ENCODE measurements around the gene TMEM242. TPM values are rescaled to one million over a fixed set of nuclear protein-coding genes. Genes with fewer than 3 reads are reported as not detected.
A peak's percentile ranks its signal among the peaks of the same experiment; 100 is the strongest.

TMEM242 gene
- total and polyA plus RNA-seq, 2 experiments from 2014 or later: 6.4 to 14.5 TPM

DNA sequence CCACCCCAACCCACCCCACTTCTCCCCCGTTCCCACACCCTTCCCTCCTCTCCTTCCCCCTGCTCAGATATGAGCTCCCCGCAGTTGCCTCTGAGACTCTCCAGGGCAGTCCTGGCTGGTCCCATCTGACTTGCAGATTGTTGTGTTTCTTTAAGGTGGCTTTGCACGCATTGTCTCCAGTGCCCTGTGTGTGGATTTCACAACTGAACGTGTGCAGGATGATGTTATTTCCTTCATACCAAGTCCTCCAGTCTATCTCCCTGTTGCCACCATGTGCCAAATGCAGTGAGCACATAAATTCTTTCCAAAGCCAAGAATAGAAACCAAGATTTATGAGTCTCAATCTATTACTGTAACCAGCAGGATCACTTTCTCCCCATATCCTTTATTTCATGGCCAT lies 79.1 kb downstream of the TMEM242 start:
- 2 to 9% methylated on average over 4 of the region's 4 CpGs for WGBS, 2 experiments (ENCODE audit: low coverage in 1 of 2, low lambda C conversion rate in 2 of 2, missing lambda C conversion rate in 2 of 2)
- Histone ChIP-seq H3K4me1 (ENCODE audit: insufficient read depth) (peaks cover 35% of the 10 kb centered on the region), H3K27ac (peak overlapping the region; percentile 63), H3F3A (ENCODE audit: insufficient read depth) (peaks cover 36% of the 10 kb centered on the region), H3K4me2 (ENCODE audit: unreplicated experiment) (peak overlapping the region; percentile 27), H3K9me3 (ENCODE audit: low read depth) (no peaks in the 10 kb centered on the region), H3K36me3 (ENCODE audit: low read depth) (no peaks in the 10 kb centered on the region), H3K4me3 (peak overlapping the region; percentile 3; the same call in 1 of the 2 replicates), H3K9ac (peak overlapping the region; percentile 47), H3K9me2 (ENCODE audit: insufficient read depth) (no peaks in the 10 kb centered on the region), H4K20me1 (ENCODE audit: insufficient read depth) (no peaks in the 10 kb centered on the region), H2AFZ (no peak overlapping the region), H3K27me3 (replicated peaks; ENCODE audit: insufficient read depth) (no peaks in the 10 kb centered on the region), H3K79me2 (ENCODE audit: insufficient read depth) (no peaks in the 10 kb centered on the region)
- TF ChIP-seq EZH2 (IDR thresholded peaks at IDR 0.05; ENCODE audit: insufficient read depth, poor library complexity, severe bottlenecking): no peak
- TF ChIP-seq EZH2phosphoT487 (IDR thresholded peaks at IDR 0.05; ENCODE audit: insufficient read depth, low read depth): no peak
- in situ Hi-C loops (cut with MboI): no loop called here
- peak; percentile 97 for DNase-seq

DNA sequence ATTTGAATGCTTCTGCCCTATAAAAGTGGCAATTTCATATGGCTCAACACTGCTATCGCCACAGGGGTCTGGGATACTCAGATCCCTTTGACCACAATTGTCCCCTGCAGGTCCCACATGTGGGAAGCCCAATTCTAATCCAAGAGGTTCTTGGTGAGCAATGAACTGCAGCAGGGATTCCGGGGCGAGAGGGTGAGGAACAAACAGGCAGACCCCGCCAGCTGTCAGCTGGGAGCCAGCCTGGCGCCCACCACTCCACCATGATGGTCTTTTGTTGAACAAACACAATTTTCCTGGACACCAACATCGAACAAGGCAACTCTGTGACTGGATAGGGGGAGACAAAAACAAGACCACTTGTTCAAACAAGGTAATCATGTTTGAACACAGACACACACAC lies 80.5 kb downstream of the TMEM242 start:
- in situ Hi-C loops (cut with MboI): no loop called here
- no peaks in the 10 kb centered on the region for H3K27me3 ChIP-seq (replicated peaks; ENCODE audit: insufficient read depth)
- peaks cover 38% of the 10 kb centered on the region for H3F3A ChIP-seq (ENCODE audit: insufficient read depth)
- H3K4me1 ChIP-seq (ENCODE audit: insufficient read depth): peaks cover 36% of the 10 kb centered on the region
- no peak overlapping the region for H3K27ac ChIP-seq
- H3K36me3 ChIP-seq (ENCODE audit: low read depth): no peaks in the 10 kb centered on the region
- H3K79me2 ChIP-seq (ENCODE audit: insufficient read depth): no peaks in the 10 kb centered on the region
- no peaks in the 10 kb centered on the region for H3K9me2 ChIP-seq (ENCODE audit: insufficient read depth)
- WGBS, 2 experiments (ENCODE audit: low coverage in 1 of 2, low lambda C conversion rate in 2 of 2, missing lambda C conversion rate in 2 of 2): 95 to 100% methylated on average over 6 of the region's 6 CpGs
- no peak overlapping the region for H3K4me2 ChIP-seq (ENCODE audit: unreplicated experiment)
- H3K4me3 ChIP-seq: no peak overlapping the region
- no peak for DNase-seq
- TF ChIP-seq EZH2phosphoT487 (IDR thresholded peaks at IDR 0.05; ENCODE audit: insufficient read depth, low read depth) (no peak), EZH2 (IDR thresholded peaks at IDR 0.05; ENCODE audit: insufficient read depth, poor library complexity, severe bottlenecking) (no peak)
- H3K9ac ChIP-seq: no peak overlapping the region
- H4K20me1 ChIP-seq (ENCODE audit: insufficient read depth): no peaks in the 10 kb centered on the region
- no peak overlapping the region for H2AFZ ChIP-seq
- no peaks in the 10 kb centered on the region for H3K9me3 ChIP-seq (ENCODE audit: low read depth)

DNA sequence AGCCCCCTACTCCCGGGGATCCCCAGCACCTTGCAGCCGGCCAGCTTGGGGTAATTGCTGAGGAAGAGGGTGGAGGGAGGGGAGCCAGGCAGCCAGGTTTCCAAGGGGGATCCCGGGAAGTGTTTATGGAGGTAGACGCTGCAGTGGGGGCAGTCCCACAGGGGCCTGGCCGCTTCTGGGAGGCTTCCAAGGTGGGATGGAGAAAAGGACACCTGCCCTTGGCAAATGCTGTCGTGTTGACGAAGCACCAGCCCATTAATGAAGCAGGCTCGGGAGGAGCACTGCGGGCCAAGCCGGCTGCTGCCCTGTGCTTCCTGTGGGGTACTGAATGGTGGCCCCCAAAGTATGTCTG lies 82.4 kb downstream of the TMEM242 start:
- in situ Hi-C loops (cut with MboI): no loop called here
- H3K9ac ChIP-seq: peak overlapping the region; percentile 71; the same call in 1 of the 2 replicates
- H3K79me2 ChIP-seq (ENCODE audit: insufficient read depth): no peaks in the 10 kb centered on the region
- no peaks in the 10 kb centered on the region for H4K20me1 ChIP-seq (ENCODE audit: insufficient read depth)
- H3K27ac ChIP-seq: peak overlapping the region; percentile 69; the same call in 1 of the 2 replicates
- H3K4me1 ChIP-seq (ENCODE audit: insufficient read depth): peaks cover 31% of the 10 kb centered on the region
- no peak for DNase-seq
- no peak overlapping the region for H3K4me3 ChIP-seq
- H3F3A ChIP-seq (ENCODE audit: insufficient read depth): peaks cover 38% of the 10 kb centered on the region
- no peaks in the 10 kb centered on the region for H3K9me2 ChIP-seq (ENCODE audit: insufficient read depth)
- H3K4me2 ChIP-seq (ENCODE audit: unreplicated experiment): no peak overlapping the region
- H2AFZ ChIP-seq: peak overlapping the region; percentile 88; the same call in 1 of the 2 replicates
- no peaks in the 10 kb centered on the region for H3K9me3 ChIP-seq (ENCODE audit: low read depth)
- TF ChIP-seq EZH2 (IDR thresholded peaks at IDR 0.05; ENCODE audit: insufficient read depth, poor library complexity, severe bottlenecking): no peak
- no peak for TF ChIP-seq EZH2phosphoT487 (IDR thresholded peaks at IDR 0.05; ENCODE audit: insufficient read depth, low read depth)
- H3K36me3 ChIP-seq (ENCODE audit: low read depth): no peaks in the 10 kb centered on the region
- H3K27me3 ChIP-seq (replicated peaks; ENCODE audit: insufficient read depth): no peaks in the 10 kb centered on the region
- 60 to 64% methylated on average over 10 of the region's 10 CpGs for WGBS, 2 experiments (ENCODE audit: low coverage in 1 of 2, low lambda C conversion rate in 2 of 2, missing lambda C conversion rate in 2 of 2)

DNA sequence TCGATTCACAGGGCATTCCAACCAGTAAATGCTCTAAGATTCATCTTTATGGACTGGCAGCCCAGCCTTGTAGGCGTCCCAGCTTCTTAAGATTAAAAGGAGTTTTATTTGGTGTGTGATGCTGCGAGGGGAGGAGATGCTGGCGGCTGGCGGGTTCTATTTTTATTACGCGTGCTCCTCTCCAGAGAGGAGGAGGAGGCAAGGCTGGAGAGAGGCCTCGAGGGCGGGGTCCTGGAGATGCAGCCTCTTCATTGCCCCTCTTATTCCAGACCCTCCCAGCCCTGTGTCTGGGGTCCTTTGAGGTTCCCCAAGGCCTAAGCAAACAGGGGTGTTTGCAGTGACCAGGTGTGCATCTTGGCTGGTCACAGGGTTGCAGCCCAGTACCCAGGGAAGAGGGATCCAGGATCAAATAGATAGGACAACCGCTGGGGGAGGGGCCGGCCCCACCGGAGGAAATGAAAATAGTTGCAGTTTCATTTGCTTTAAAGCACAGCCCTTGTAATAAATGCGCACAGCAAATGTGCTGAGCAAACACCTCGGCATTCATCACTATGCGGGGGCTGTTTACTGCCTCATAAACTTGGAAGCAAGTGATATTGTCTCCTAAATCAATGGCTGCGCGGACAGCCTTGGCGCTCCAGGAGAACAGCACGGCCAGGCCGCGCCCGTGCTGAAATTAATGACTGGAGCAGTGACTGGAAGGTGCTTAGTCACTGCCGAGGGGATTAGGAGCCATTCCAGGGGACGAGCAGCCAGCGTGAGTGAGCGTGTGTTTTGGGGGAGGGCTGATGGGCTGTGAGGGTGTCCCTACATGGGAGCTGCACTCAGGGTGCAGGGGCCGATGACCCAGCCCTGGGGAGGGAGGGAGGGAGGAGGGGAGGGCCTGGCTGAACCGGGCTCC lies 83.0 kb downstream of the TMEM242 start:
- peak overlapping the region; percentile 66 for H3K4me3 ChIP-seq
- no peaks in the 10 kb centered on the region for H3K36me3 ChIP-seq (ENCODE audit: low read depth)
- H3K4me2 ChIP-seq (ENCODE audit: unreplicated experiment): peak overlapping the region; percentile 81
- H3K4me1 ChIP-seq (ENCODE audit: insufficient read depth): peaks cover 25% of the 10 kb centered on the region
- peaks cover 37% of the 10 kb centered on the region for H3F3A ChIP-seq (ENCODE audit: insufficient read depth)
- no peaks in the 10 kb centered on the region for H3K9me2 ChIP-seq (ENCODE audit: insufficient read depth)
- H3K9ac ChIP-seq: peak overlapping the region; percentile 71
- WGBS, 2 experiments (ENCODE audit: low coverage in 1 of 2, low lambda C conversion rate in 2 of 2, missing lambda C conversion rate in 2 of 2): 2% methylated on average over 26 to 28 of the region's 28 CpGs
- H3K27me3 ChIP-seq (replicated peaks; ENCODE audit: insufficient read depth): no peaks in the 10 kb centered on the region
- TF ChIP-seq EZH2phosphoT487 (IDR thresholded peaks at IDR 0.05; ENCODE audit: insufficient read depth, low read depth): no peak
- no peak for TF ChIP-seq EZH2 (IDR thresholded peaks at IDR 0.05; ENCODE audit: insufficient read depth, poor library complexity, severe bottlenecking)
- no peaks in the 10 kb centered on the region for H4K20me1 ChIP-seq (ENCODE audit: insufficient read depth)
- H3K9me3 ChIP-seq (ENCODE audit: low read depth): no peaks in the 10 kb centered on the region
- peak; percentile 93 for DNase-seq
- H3K79me2 ChIP-seq (ENCODE audit: insufficient read depth): no peaks in the 10 kb centered on the region
- peak overlapping the region; percentile 69 for H3K27ac ChIP-seq
- in situ Hi-C loops (cut with MboI): no loop called here
- peak overlapping the region; percentile 88 for H2AFZ ChIP-seq
